Cardiac fibroblast (primary cell): ENCODE data around the gene SLC16A8.
"Not testable (repeated sequence)": the region's sequence is repeated elsewhere in the genome, so short reads cannot be mapped to it uniquely, and the experiment has no call there.

Experiments
- DNase-seq, 2 donors: peaks; one replicate each; pipeline versions ENCODE4 v3.0.0 to v3.0.0-alpha.2; 2010; ENCODE audit warnings: low read depth in 2 of 2
- H3K4me3 ChIP-seq, 2 donors: replicated peaks in 1 of 2; 1 replicate in 1 of 2; 2 replicates in 1 of 2; pipeline ENCODE4 v1.5.1; 2011; ENCODE audit warnings: low read depth in 2 of 2, low read length in 2 of 2, mild to moderate bottlenecking in 2 of 2, moderate library complexity in 1 of 2
- CTCF ChIP-seq: IDR thresholded peaks from one replicate; pipeline ENCODE4 v1.5.1; 2011; ENCODE audit warnings: low read depth, mild to moderate bottlenecking, low read length, inconsistent platforms

Gene SLC16A8

GRCh38 chr22:38080850-38081635 lies 2.9 kb downstream of the SLC16A8 start:
- DNase-seq = peak; percentile 38 to 42
- H3K4me3 ChIP-seq = peak overlapping the region; percentile 21 to 33
- no peak for TF ChIP-seq CTCF

- H3K4me3 ChIP-seq = no peak overlapping the region
- no peak for DNase-seq
These were observed 3.5 kb downstream of the SLC16A8 start for GRCh38 chr22:38080474-38080849.

GRCh38 chr22:38079804-38080203 lies 4.2 kb downstream of the SLC16A8 start:
- H3K4me3 ChIP-seq = no peak overlapping the region
- TF ChIP-seq CTCF = no peak
- no peak for DNase-seq

More at GRCh38 chr22:38080474-38080849, 3.5 kb downstream of the SLC16A8 start:
- TF ChIP-seq CTCF = no peak

GRCh38 chr22:38079208-38079607 lies 4.8 kb downstream of the SLC16A8 start:
- not testable (repeated sequence) for DNase-seq, H3K4me3 ChIP-seq

GRCh38 chr22:38078046-38078840 lies 5.7 kb downstream of the SLC16A8 start:
- H3K4me3 ChIP-seq = no peak overlapping the region
- DNase-seq = no peak
- no peak for TF ChIP-seq CTCF

- no peak overlapping the region for H3K4me3 ChIP-seq
- no peak for TF ChIP-seq CTCF
These were observed 6.4 kb downstream of the SLC16A8 start for GRCh38 chr22:38077595-38077994.

GRCh38 chr22:38077096-38077495 lies 6.9 kb downstream of the SLC16A8 start:
- H3K4me3 ChIP-seq = no peak overlapping the region
- TF ChIP-seq CTCF = no peak
- DNase-seq = no peak

More at GRCh38 chr22:38077595-38077994, 6.4 kb downstream of the SLC16A8 start:
- DNase-seq = no peak
